GM23338 (cell line): Measurements from ENCODE around the gene RPL15. TPM values are rescaled to one million over a fixed set of nuclear protein-coding genes. Genes with fewer than 3 reads are reported as not detected.

ENCODE experiments used
- ATAC-seq: fragments of 200-7000 bp; cut with Tn5 transposase; 3 replicates; pipeline ENCODE4 v1.9.1; 2020
- DNase-seq: peaks from one replicate; pipeline ENCODE4 v3.0.0-alpha.2; 2015; ENCODE audit warnings: low spot score
- H2AFZ ChIP-seq: fragments of 200-600 bp; sonication (generic); 2 replicates; pipeline ENCODE4 v1.8.0; 2016; ENCODE audit warnings: antibody characterized with exemption, mild to moderate bottlenecking, moderate library complexity
- H3F3A ChIP-seq: fragments of 200-600 bp; sonication (generic); replicated peaks from 2 replicates; pipeline ENCODE4 v1.8.0; 2017; ENCODE audit warnings: antibody characterized with exemption, mixed run types, low read depth
- H3K27ac ChIP-seq: fragments of 200-600 bp; sonication (generic); 2 replicates; pipeline ENCODE4 v1.6.1; 2016; ENCODE audit warnings: low read depth
- H3K27me3 ChIP-seq: fragments of 200-600 bp; sonication (generic); 2 replicates; pipeline ENCODE4 v1.8.0; 2016; ENCODE audit warnings: mild to moderate bottlenecking, mixed run types, moderate library complexity; ENCODE audit not compliant: insufficient read depth
- H3K36me3 ChIP-seq: fragments of 200-600 bp; sonication (generic); 2 replicates; pipeline ENCODE4 v1.8.0; 2016; ENCODE audit warnings: mild to moderate bottlenecking; ENCODE audit not compliant: insufficient read depth
- H3K4me1 ChIP-seq: fragments of 200-600 bp; sonication (generic); 2 replicates; pipeline ENCODE4 v1.8.0; 2016; ENCODE audit warnings: mild to moderate bottlenecking, moderate library complexity; ENCODE audit not compliant: insufficient read depth
- H3K4me2 ChIP-seq: fragments of 200-600 bp; sonication (generic); 2 replicates; pipeline ENCODE4 v1.7.1; 2017; ENCODE audit warnings: mixed run types
- H3K4me3 ChIP-seq: fragments of 200-600 bp; sonication (generic); 2 replicates; pipeline ENCODE4 v1.6.1; 2016; ENCODE audit warnings: mixed run types
- H3K79me2 ChIP-seq: fragments of 200-600 bp; sonication (generic); replicated peaks from 2 replicates; pipeline ENCODE4 v1.8.0; 2017; ENCODE audit warnings: mild to moderate bottlenecking; ENCODE audit not compliant: insufficient read depth
- H3K9me2 ChIP-seq: fragments of 200-600 bp; sonication (generic); 2 replicates; pipeline ENCODE4 v1.8.0; 2017; ENCODE audit not compliant: insufficient read depth
- H4K20me1 ChIP-seq: fragments of 200-600 bp; sonication (generic); replicated peaks from 2 replicates; pipeline ENCODE4 v1.8.0; 2017; ENCODE audit warnings: mild to moderate bottlenecking; ENCODE audit not compliant: insufficient read depth
- H3K27ac Mint-ChIP-seq: 2 replicates; pipeline ENCODE4 v1.8.0; 2020; ENCODE audit warnings: inconsistent platforms, mild to moderate bottlenecking, moderate library complexity, mixed read lengths
- H3K27me3 Mint-ChIP-seq: 3 replicates; pipeline ENCODE4 v1.8.0; 2022; ENCODE audit warnings: low read depth, mild to moderate bottlenecking, moderate library complexity, mixed read lengths, inconsistent platforms; ENCODE audit not compliant: insufficient read depth, poor library complexity
- H3K36me3 Mint-ChIP-seq: 3 replicates; pipeline ENCODE4 v1.8.0; 2021; ENCODE audit warnings: low read depth, mild to moderate bottlenecking, inconsistent platforms, moderate library complexity, mixed read lengths
- H3K4me1 Mint-ChIP-seq: 3 replicates; pipeline ENCODE4 v1.8.0; 2020; ENCODE audit warnings: mild to moderate bottlenecking, inconsistent platforms, mixed read lengths
- H3K4me3 Mint-ChIP-seq: 3 replicates; pipeline ENCODE4 v1.8.0; 2021; ENCODE audit warnings: moderate library complexity, mild to moderate bottlenecking, inconsistent platforms, mixed read lengths
- H3K9me3 Mint-ChIP-seq: 3 replicates; pipeline ENCODE4 v1.8.0; 2020; ENCODE audit warnings: moderate library complexity, mild to moderate bottlenecking, inconsistent platforms, mixed read lengths
- CREB1 ChIP-seq: fragments of 250-450 bp; sonication (Bioruptor Pico); IDR thresholded peaks from 2 replicates; pipeline ENCODE4 v1.5.0; 2020; ENCODE audit warnings: low read depth, mild to moderate bottlenecking, moderate library complexity
- EZH2 ChIP-seq: fragments of 200-600 bp; sonication (generic); IDR thresholded peaks from one replicate; pipeline ENCODE4 v1.8.0; 2017; ENCODE audit warnings: antibody characterized with exemption, mild to moderate bottlenecking, low read depth; ENCODE audit not compliant: unreplicated experiment
- EZH2phosphoT487 ChIP-seq: fragments of 200-600 bp; sonication (generic); IDR thresholded peaks from one replicate; pipeline ENCODE4 v1.8.1; 2018; ENCODE audit warnings: antibody characterized with exemption; ENCODE audit not compliant: unreplicated experiment
- JUNB ChIP-seq: IDR thresholded peaks from one replicate; pipeline ENCODE4 v1.6.1; 2016; ENCODE audit warnings: antibody characterized with exemption; ENCODE audit not compliant: unreplicated experiment
- NANOG ChIP-seq: IDR thresholded peaks from 2 replicates; pipeline ENCODE4 v1.6.1; 2016; ENCODE audit warnings: antibody characterized with exemption, borderline replicate concordance
- POLR2AphosphoS5 ChIP-seq: IDR thresholded peaks from 2 replicates; pipeline ENCODE4 v1.6.1; 2016; ENCODE audit warnings: antibody characterized with exemption, low read depth
- STAT1 ChIP-seq: IDR thresholded peaks from one replicate; pipeline ENCODE4 v1.6.1; 2016; ENCODE audit warnings: antibody characterized with exemption; ENCODE audit not compliant: unreplicated experiment
- ZNF114 ChIP-seq: fragments of 250-450 bp; sonication (Bioruptor Pico); IDR thresholded peaks from 2 replicates; pipeline ENCODE4 v1.5.0; 2020; ENCODE audit warnings: mild to moderate bottlenecking, moderate library complexity
- ZNF331 ChIP-seq: fragments of 250-450 bp; sonication (Bioruptor Pico); IDR thresholded peaks from 2 replicates; pipeline ENCODE4 v1.5.0; 2020; ENCODE audit warnings: low read depth, mild to moderate bottlenecking, moderate library complexity
- polyA plus RNA-seq: library from polyadenylated mRNA; unstranded; fragments of >200 nt; fragmentation: Nextera tagmentation; extraction: Ambion mirVana; gene quantifications from 2 replicates; pipeline ENCODE4 v1.2.1, GENCODE V29; 2016
- total RNA-seq: library from RNA; depleted of rRNA; stranded (reverse); fragments of >200 nt; shearing (Covaris generic); gene quantifications from 2 replicates; pipeline ENCODE4 v1.2.3, GENCODE V29; 2014
- TF ChIP-seq, protein P1 (sequence below), 2 experiments: fragments of 200-600 bp in 1 of 2; sonication (generic) in 1 of 2; conservative IDR thresholded peaks; 2 replicates each; pipeline versions ENCODE4 v1.5.1 to v1.6.1; 2016 to 2017; ENCODE audit warnings: antibody characterized with exemption in 2 of 2, low read depth in 2 of 2, mild to moderate bottlenecking in 2 of 2, moderate library complexity in 1 of 2
- TF ChIP-seq, protein P2 (sequence below): IDR thresholded peaks from one replicate; pipeline ENCODE4 v1.6.1; 2018; ENCODE audit warnings: antibody characterized with exemption; ENCODE audit not compliant: unreplicated experiment
- TF ChIP-seq, protein P3 (sequence below): IDR thresholded peaks from 2 replicates; pipeline ENCODE4 v1.6.1; 2016; ENCODE audit warnings: antibody characterized with exemption
- TF ChIP-seq, protein P4 (sequence below): fragments of 250-450 bp; sonication (Bioruptor Pico); IDR thresholded peaks from 2 replicates; pipeline ENCODE4 v1.5.0; 2020; ENCODE audit warnings: mild to moderate bottlenecking, moderate library complexity

Gene RPL15
- total and polyA plus RNA-seq, 2 experiments from 2014 or later = 2,868 to 3,117 TPM

DNA sequence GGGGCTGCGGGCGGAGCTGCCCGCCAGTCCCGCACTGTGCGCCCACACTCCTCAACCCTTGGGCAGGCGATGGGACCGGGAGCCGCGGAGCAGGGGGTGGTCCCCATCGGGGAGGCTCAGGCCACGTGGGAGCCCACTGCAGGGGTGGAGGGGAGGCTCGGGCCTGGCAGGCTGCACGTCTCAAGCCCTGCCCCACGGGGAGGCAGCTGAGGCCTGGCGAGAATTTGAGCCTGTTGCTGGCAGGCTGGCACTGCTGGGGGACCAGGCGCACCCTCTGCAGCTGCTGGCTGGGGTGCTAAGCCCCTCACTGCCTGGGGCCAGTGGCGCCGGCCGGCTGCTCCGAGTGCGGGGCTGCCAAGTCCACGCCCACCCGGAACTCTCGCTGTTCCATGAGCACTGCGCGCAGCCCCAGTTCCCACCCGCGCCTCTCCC is 34.4 kb upstream of the RPL15 start:
- DNase-seq = no peak
- H3K27me3 Mint-ChIP-seq = peaks cover 3% of the 10 kb centered on the region
- H3K36me3 ChIP-seq = no peaks in the 10 kb centered on the region; the same call in 1 of the 2 replicates
- H3K79me2 ChIP-seq = peaks cover 76% of the 10 kb centered on the region
- H3K27ac ChIP-seq = no peak overlapping the region
- H3K4me1 Mint-ChIP-seq = peaks cover 4% of the 10 kb centered on the region; the same call in 2 of the 3 replicates
- peaks cover 51% of the 10 kb centered on the region for H3K36me3 Mint-ChIP-seq
- TF ChIP-seq, protein P1, sequence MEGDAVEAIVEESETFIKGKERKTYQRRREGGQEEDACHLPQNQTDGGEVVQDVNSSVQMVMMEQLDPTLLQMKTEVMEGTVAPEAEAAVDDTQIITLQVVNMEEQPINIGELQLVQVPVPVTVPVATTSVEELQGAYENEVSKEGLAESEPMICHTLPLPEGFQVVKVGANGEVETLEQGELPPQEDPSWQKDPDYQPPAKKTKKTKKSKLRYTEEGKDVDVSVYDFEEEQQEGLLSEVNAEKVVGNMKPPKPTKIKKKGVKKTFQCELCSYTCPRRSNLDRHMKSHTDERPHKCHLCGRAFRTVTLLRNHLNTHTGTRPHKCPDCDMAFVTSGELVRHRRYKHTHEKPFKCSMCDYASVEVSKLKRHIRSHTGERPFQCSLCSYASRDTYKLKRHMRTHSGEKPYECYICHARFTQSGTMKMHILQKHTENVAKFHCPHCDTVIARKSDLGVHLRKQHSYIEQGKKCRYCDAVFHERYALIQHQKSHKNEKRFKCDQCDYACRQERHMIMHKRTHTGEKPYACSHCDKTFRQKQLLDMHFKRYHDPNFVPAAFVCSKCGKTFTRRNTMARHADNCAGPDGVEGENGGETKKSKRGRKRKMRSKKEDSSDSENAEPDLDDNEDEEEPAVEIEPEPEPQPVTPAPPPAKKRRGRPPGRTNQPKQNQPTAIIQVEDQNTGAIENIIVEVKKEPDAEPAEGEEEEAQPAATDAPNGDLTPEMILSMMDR (conservative IDR thresholded peaks at IDR 0.05; ENCODE audit: low read depth in 2 of 2) = no peak
- TF ChIP-seq, protein P2, sequence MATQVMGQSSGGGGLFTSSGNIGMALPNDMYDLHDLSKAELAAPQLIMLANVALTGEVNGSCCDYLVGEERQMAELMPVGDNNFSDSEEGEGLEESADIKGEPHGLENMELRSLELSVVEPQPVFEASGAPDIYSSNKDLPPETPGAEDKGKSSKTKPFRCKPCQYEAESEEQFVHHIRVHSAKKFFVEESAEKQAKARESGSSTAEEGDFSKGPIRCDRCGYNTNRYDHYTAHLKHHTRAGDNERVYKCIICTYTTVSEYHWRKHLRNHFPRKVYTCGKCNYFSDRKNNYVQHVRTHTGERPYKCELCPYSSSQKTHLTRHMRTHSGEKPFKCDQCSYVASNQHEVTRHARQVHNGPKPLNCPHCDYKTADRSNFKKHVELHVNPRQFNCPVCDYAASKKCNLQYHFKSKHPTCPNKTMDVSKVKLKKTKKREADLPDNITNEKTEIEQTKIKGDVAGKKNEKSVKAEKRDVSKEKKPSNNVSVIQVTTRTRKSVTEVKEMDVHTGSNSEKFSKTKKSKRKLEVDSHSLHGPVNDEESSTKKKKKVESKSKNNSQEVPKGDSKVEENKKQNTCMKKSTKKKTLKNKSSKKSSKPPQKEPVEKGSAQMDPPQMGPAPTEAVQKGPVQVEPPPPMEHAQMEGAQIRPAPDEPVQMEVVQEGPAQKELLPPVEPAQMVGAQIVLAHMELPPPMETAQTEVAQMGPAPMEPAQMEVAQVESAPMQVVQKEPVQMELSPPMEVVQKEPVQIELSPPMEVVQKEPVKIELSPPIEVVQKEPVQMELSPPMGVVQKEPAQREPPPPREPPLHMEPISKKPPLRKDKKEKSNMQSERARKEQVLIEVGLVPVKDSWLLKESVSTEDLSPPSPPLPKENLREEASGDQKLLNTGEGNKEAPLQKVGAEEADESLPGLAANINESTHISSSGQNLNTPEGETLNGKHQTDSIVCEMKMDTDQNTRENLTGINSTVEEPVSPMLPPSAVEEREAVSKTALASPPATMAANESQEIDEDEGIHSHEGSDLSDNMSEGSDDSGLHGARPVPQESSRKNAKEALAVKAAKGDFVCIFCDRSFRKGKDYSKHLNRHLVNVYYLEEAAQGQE = no peak
- TF ChIP-seq STAT1 (no peak), POLR2AphosphoS5 (no peak), ZNF114 (CRISPR knock-in tag) (no peak), NANOG (no peak), ZNF331 (no peak), CREB1 (CRISPR knock-in tag) (no peak), EZH2phosphoT487 (no peak), EZH2 (no peak), JUNB (no peak)
- TF ChIP-seq, protein P3, sequence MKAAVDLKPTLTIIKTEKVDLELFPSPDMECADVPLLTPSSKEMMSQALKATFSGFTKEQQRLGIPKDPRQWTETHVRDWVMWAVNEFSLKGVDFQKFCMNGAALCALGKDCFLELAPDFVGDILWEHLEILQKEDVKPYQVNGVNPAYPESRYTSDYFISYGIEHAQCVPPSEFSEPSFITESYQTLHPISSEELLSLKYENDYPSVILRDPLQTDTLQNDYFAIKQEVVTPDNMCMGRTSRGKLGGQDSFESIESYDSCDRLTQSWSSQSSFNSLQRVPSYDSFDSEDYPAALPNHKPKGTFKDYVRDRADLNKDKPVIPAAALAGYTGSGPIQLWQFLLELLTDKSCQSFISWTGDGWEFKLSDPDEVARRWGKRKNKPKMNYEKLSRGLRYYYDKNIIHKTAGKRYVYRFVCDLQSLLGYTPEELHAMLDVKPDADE = no peak
- TF ChIP-seq, protein P4, sequence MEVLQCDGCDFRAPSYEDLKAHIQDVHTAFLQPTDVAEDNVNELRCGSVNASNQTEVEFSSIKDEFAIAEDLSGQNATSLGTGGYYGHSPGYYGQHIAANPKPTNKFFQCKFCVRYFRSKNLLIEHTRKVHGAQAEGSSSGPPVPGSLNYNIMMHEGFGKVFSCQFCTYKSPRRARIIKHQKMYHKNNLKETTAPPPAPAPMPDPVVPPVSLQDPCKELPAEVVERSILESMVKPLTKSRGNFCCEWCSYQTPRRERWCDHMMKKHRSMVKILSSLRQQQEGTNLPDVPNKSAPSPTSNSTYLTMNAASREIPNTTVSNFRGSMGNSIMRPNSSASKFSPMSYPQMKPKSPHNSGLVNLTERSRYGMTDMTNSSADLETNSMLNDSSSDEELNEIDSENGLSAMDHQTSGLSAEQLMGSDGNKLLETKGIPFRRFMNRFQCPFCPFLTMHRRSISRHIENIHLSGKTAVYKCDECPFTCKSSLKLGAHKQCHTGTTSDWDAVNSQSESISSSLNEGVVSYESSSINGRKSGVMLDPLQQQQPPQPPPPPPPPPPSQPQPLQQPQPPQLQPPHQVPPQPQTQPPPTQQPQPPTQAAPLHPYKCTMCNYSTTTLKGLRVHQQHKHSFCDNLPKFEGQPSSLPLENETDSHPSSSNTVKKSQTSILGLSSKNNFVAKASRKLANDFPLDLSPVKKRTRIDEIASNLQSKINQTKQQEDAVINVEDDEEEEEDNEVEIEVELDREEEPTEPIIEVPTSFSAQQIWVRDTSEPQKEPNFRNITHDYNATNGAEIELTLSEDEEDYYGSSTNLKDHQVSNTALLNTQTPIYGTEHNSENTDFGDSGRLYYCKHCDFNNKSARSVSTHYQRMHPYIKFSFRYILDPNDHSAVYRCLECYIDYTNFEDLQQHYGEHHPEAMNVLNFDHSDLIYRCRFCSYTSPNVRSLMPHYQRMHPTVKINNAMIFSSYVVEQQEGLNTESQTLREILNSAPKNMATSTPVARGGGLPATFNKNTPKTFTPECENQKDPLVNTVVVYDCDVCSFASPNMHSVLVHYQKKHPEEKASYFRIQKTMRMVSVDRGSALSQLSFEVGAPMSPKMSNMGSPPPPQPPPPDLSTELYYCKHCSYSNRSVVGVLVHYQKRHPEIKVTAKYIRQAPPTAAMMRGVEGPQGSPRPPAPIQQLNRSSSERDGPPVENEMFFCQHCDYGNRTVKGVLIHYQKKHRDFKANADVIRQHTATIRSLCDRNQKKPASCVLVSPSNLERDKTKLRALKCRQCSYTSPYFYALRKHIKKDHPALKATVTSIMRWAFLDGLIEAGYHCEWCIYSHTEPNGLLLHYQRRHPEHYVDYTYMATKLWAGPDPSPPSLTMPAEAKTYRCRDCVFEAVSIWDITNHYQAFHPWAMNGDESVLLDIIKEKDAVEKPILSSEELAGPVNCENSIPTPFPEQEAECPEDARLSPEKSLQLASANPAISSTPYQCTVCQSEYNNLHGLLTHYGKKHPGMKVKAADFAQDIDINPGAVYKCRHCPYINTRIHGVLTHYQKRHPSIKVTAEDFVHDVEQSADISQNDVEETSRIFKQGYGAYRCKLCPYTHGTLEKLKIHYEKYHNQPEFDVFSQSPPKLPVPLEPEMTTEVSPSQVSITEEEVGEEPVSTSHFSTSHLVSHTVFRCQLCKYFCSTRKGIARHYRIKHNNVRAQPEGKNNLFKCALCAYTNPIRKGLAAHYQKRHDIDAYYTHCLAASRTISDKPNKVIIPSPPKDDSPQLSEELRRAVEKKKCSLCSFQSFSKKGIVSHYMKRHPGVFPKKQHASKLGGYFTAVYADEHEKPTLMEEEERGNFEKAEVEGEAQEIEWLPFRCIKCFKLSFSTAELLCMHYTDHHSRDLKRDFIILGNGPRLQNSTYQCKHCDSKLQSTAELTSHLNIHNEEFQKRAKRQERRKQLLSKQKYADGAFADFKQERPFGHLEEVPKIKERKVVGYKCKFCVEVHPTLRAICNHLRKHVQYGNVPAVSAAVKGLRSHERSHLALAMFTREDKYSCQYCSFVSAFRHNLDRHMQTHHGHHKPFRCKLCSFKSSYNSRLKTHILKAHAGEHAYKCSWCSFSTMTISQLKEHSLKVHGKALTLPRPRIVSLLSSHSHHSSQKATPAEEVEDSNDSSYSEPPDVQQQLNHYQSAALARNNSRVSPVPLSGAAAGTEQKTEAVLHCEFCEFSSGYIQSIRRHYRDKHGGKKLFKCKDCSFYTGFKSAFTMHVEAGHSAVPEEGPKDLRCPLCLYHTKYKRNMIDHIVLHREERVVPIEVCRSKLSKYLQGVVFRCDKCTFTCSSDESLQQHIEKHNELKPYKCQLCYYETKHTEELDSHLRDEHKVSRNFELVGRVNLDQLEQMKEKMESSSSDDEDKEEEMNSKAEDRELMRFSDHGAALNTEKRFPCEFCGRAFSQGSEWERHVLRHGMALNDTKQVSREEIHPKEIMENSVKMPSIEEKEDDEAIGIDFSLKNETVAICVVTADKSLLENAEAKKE (CRISPR knock-in tag) = no peak
- no peak overlapping the region for H3K4me2 ChIP-seq
- H4K20me1 ChIP-seq = peaks cover 6% of the 10 kb centered on the region
- H3K4me1 ChIP-seq = no peaks in the 10 kb centered on the region
- no peaks in the 10 kb centered on the region for H3F3A ChIP-seq
- no peak overlapping the region for H3K4me3 ChIP-seq
- H2AFZ ChIP-seq = no peak overlapping the region
- no peaks in the 10 kb centered on the region for H3K9me2 ChIP-seq
- peaks cover 28% of the 10 kb centered on the region for H3K9me3 Mint-ChIP-seq
- H3K4me3 Mint-ChIP-seq = no peak overlapping the region
- no peak overlapping the region for H3K27ac Mint-ChIP-seq
- peak; percentile 51 for ATAC-seq
- no peaks in the 10 kb centered on the region for H3K27me3 ChIP-seq
